AG04449 (cell line): ENCODE measurements around the gene CCDC183.
"Not testable (repeated sequence)": the region's sequence is repeated elsewhere in the genome, so short reads cannot be mapped to it uniquely, and the experiment has no call there.

Source experiments
- CTCF ChIA-PET: fragments of 350-600 bp; formaldehyde crosslinking; extraction: SDS; loops from one replicate; lab custom pipeline; 2021; ENCODE audit warnings: antibody characterized with exemption; lab: Yijun Ruan, JAX
- POLR2A ChIA-PET: fragments of 400-600, 350-600 bp; formaldehyde crosslinking; extraction: SDS; loops from one replicate; lab custom pipeline; 2020; ENCODE audit warnings: antibody characterized with exemption, inconsistent platforms; lab: Yijun Ruan, JAX
- DNase-seq: peaks from one replicate; pipeline ENCODE4 v3.0.0-alpha.2; 2010; ENCODE audit warnings: low read depth, low spot score
- H3K4me3 ChIP-seq: 2 replicates; pipeline ENCODE4 v1.5.1; 2011; ENCODE audit warnings: low read depth, mild to moderate bottlenecking, control low read depth, low read length
- CTCF ChIP-seq: IDR thresholded peaks from one replicate; pipeline ENCODE4 v1.5.1; 2011; ENCODE audit warnings: mild to moderate bottlenecking, moderate library complexity, low read length, control low read depth, inconsistent platforms; ENCODE audit not compliant: insufficient read depth; ENCODE audit errors: missing control alignments

CCDC183 gene

GRCh38 chr9:136762221-136762691 is 33.9 kb upstream of the CCDC183 start:
- CTCF ChIA-PET = interaction anchor here (0.6 to 4.7 kb wide), 8 partner anchors 7 to 307 kb away, joined by 3 to 41 read pairs (median 7); no protein-coding TSS in a partner anchor
- no peak for TF ChIP-seq CTCF
- H3K4me3 ChIP-seq = no peak overlapping the region
- no peak for DNase-seq
- POLR2A ChIA-PET = interaction anchor here (1.7 kb wide), 1 partner anchor 34 kb away, joined by 8 read pairs; no protein-coding TSS in a partner anchor

GRCh38 chr9:136762915-136763648 is 33.1 kb upstream of the CCDC183 start:
- no peak for TF ChIP-seq CTCF
- DNase-seq = no peak
- no peak overlapping the region for H3K4me3 ChIP-seq
- ChIA-PET POLR2A (no interaction called here), CTCF (interaction anchor here (0.6 to 4.7 kb wide), 7 partner anchors 9 to 306 kb away, joined by 3 to 41 read pairs (median 8); no protein-coding TSS in a partner anchor)

- no peak for DNase-seq
- POLR2A ChIA-PET = no interaction called here
- CTCF ChIA-PET = interaction anchor here (1.4 to 4.7 kb wide), 4 partner anchors 8 to 24 kb away, joined by 3 to 41 read pairs (median 18); no protein-coding TSS in a partner anchor
- TF ChIP-seq CTCF = no peak
- H3K4me3 ChIP-seq = no peak overlapping the region
These were observed 32.5 kb upstream of the CCDC183 start for GRCh38 chr9:136763649-136764035.

- DNase-seq = no peak
- TF ChIP-seq CTCF = no peak
- ChIA-PET POLR2A (no interaction called here), CTCF (interaction anchor here (1.4 to 1.5 kb wide), 2 partner anchors 10 to 23 kb away, joined by 3 to 7 read pairs; no protein-coding TSS in a partner anchor)
- H3K4me3 ChIP-seq = no peak within 1 kb of the TSS
These were observed 31.7 kb upstream of the CCDC183 start, which contains the start of gene LCN15 for GRCh38 chr9:136764301-136764891. LCN15 (minus strand) TSS chr9:136764518; CDS start chr9:136764488, 30 bp downstream.

GRCh38 chr9:136765041-136765440 is 31.1 kb upstream of the CCDC183 start:
- no peak for DNase-seq
- ChIA-PET CTCF (interaction anchor here (1.4 to 5.0 kb wide), 3 partner anchors 9 to 22 kb away, joined by 7 to 57 read pairs (median 9); no protein-coding TSS in a partner anchor), POLR2A (no interaction called here)
- TF ChIP-seq CTCF = no peak
- H3K4me3 ChIP-seq = no peak overlapping the region

- POLR2A ChIA-PET, H3K4me3 ChIP-seq, DNase-seq: not testable (repeated sequence)
- CTCF ChIA-PET = interaction anchor here (1.0 to 7.5 kb wide), 7 partner anchors 8 to 21 kb away, joined by 3 to 64 read pairs (median 9); partner anchors contain the start of gene LCN8
These were observed 30.3 kb upstream of the CCDC183 start for GRCh38 chr9:136765745-136766409.

- H3K4me3 ChIP-seq, POLR2A ChIA-PET, DNase-seq: not testable (repeated sequence)
- CTCF ChIA-PET = interaction anchor here (1.0 to 7.5 kb wide), 9 partner anchors 8 to 27 kb away, joined by 3 to 64 read pairs (median 6); partner anchors contain the start of gene LCN8
These were observed 29.6 kb upstream of the CCDC183 start for GRCh38 chr9:136766410-136767120.
